AG10803 (cell line): ENCODE measurements around the gene DPYSL3.

Source experiments
- DNase-seq: peaks from one replicate; pipeline ENCODE4 v3.0.0; 2010; ENCODE audit warnings: low read depth
- H3K4me3 ChIP-seq: 2 replicates; pipeline ENCODE4 v1.5.1; 2011; ENCODE audit warnings: mild to moderate bottlenecking, low read length, control low read depth
- TF ChIP-seq, protein P1 (sequence below): conservative IDR thresholded peaks from 2 replicates; pipeline ENCODE4 v1.5.1; 2011; ENCODE audit warnings: mild to moderate bottlenecking, low read length, control low read depth, inconsistent platforms

The DPYSL3 gene

DNA sequence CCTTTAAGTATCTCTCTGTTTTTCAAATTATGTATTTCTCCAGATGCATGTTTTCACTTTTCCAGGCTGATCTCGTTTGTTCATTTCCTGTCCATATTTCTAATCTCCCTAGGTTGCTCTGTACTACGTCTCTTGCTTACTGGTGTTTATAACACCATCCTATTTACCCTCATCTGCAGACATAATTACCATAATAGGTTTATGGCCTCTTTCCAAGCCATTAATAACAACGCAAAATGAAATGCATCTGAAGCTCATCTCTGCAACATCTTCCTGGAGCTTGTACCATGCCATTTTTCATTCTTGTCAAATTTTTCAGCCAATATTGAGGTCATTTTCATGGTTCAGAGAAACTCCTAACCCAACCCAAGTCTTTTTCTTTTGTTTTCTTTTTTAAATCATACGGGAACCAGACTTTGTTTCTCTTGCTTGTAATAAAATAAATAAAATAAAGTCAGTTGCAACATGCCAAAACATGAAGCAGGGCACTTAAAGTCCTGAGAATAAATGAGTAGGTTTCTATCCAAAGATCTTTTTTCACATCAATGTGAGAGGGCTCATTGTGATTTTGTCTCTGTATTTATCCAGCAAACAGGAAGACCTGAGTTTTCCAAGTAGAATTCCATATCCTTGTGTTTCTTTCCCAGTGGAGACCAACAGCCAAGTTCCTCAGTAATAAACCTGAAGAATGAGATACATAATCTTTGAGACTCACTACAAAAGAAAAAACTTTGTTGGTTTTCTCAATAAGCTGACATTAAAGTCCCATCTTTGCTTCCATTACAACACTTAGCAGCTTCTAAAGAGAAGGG is 37.0 kb downstream of the DPYSL3 start:
- DNase-seq = no peak
- TF ChIP-seq, protein P1, sequence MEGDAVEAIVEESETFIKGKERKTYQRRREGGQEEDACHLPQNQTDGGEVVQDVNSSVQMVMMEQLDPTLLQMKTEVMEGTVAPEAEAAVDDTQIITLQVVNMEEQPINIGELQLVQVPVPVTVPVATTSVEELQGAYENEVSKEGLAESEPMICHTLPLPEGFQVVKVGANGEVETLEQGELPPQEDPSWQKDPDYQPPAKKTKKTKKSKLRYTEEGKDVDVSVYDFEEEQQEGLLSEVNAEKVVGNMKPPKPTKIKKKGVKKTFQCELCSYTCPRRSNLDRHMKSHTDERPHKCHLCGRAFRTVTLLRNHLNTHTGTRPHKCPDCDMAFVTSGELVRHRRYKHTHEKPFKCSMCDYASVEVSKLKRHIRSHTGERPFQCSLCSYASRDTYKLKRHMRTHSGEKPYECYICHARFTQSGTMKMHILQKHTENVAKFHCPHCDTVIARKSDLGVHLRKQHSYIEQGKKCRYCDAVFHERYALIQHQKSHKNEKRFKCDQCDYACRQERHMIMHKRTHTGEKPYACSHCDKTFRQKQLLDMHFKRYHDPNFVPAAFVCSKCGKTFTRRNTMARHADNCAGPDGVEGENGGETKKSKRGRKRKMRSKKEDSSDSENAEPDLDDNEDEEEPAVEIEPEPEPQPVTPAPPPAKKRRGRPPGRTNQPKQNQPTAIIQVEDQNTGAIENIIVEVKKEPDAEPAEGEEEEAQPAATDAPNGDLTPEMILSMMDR = no peak
- H3K4me3 ChIP-seq = no peak overlapping the region

DNA sequence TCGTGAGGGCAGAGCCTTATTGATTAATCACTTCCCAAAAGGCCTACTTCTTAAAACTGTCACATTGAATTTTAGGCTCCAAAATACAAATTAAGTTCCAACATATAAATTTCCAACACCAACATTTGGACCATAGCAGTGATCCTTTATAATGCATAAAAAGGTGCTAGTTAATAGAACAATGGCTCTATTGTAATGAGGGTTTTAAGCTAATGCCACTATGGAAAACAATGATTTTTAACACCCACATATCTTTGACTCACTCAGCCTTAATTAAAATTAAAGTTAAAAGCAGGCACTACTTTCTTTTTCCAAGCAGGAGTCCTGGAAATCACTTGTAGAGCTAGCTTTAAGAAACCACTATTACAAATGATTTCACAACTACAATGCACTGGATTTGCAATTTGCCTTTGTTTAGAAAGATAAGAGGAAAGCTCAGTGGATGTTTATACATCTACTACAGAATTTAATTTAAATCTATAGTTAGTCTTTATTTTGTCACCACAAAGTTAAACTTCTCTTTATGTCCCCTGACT is 41.8 kb downstream of the DPYSL3 start:
- no peak overlapping the region for H3K4me3 ChIP-seq
- TF ChIP-seq, protein P1 = no peak
- DNase-seq = no peak

DNA sequence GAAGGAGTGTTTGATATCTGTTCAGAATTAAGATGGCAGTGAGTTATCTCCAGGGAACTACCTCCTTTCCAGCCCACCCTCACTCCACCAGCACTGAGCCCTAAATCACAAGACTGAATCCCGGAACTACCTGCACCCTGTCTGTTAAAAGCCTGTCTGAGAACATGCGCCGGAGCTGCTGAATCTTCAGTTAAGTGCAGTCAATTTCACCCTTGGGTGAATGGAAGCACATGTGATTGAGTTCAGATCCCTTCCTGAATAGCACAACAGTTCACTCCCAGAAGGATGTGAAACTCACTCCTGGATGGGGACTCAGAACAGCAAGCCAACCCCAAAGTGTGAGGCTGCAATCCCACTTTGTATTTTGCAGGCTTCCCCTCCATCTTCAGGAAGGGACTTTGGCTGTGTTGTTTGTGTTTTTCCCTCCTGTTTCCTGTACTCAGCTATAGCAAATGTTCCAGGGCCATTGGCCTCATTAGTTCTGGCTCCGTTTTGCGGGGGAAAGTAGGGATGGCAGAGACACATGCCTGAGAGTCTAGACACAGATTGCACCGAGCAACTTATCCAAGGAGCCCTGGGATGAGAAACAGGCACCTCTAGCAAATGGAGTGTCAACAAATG is 43.4 kb downstream of the DPYSL3 start:
- no peak for DNase-seq
- no peak overlapping the region for H3K4me3 ChIP-seq
- TF ChIP-seq, protein P1 = no peak

DNA sequence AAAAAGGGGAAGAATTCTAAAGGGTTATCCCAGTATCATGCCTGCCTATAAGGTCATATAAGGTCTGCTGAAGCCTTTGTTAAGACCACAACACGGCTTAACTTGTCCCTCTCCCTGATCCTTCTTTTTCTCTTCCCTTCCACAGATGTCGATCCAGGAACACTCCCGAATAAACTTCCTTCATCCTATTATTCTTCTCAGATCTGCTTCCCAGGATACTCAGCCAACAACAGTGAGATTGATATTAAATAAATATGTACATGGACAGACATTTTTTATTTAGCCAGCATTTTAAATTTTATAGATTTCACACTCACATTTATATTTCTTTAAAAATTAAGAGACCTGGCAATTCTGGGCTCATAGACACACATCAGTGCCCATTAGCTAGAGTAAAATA is 44.1 kb downstream of the DPYSL3 start:
- H3K4me3 ChIP-seq = no peak overlapping the region
- TF ChIP-seq, protein P1 = no peak
- DNase-seq = no peak

DNA sequence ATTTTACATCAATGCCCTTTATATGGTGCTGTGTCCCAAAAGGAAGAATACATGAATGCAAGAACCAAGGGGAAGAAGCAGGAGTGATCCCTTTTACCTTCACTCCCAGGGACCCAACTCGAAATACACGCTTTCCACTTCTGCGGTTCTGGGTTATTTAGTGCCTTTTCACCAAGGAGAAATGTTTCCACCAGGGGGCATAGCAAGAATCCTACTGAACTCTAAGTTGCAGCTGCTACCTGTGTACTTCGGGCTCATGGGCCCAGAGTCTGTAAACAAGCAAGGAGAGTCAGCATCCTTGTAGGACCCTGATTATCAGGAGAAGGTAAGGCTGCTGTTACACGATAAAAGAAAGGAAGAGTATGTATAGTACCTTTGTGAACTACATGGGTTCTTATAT is 45.7 kb downstream of the DPYSL3 start:
- DNase-seq = peak; percentile 28
- TF ChIP-seq, protein P1 = peak; percentile 45
- H3K4me3 ChIP-seq = no peak overlapping the region

DNA sequence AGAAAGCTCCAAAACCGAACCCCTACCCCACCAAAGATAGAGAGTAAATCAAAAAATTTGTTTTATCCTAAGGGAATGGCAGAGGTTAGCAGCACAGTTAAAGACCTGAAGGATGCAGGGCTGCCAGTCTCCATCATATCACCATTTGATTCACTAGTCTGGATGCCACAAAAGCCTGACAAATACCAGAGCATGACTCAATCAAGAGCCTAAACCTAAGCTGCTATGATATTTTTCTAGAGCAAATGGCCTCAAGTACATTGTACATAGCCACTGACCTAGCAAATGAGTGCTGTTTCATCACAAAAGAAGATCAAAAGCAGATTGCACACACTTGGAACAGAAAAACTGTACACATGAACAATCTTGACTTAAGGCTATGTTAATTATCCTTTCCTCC is 48.0 kb downstream of the DPYSL3 start:
- DNase-seq = peak; percentile 57
- TF ChIP-seq, protein P1 = no peak

DNA sequence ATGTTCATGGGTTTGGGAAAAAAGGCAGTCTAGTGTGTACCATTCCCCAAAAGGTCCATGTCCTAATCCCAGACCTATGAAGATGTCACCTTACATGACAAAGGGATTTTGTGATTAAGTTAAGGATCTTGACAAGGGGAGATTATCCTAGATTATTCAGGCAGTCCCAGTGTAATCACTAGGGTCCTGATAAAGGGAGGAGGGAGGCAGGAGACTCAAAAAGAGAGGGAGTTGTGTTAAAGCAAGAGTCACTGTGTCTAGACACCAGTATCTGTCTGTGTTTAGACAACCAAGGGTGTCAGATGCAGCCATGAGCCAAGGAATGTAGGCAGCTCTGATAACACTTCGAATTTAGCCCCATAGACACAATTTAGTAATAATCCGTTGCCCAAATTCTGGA is 49.5 kb downstream of the DPYSL3 start:
- no peak for DNase-seq
- TF ChIP-seq, protein P1 = no peak
- no peak overlapping the region for H3K4me3 ChIP-seq

More for the DNA sequence above, 48.0 kb downstream of the DPYSL3 start:
- H3K4me3 ChIP-seq = no peak overlapping the region
